Upper lobe of left lung (tissue), 4 donors: ENCODE results near the gene ATG9B.

Experiments used
- CTCF ChIP-seq, 6 experiments: fragments of 450-650 bp in 4 of 6; fragments of 200-600 bp in 2 of 6; sonication (generic) in 2 of 6; IDR thresholded peaks; one replicate each; pipeline ENCODE4 v1.5.1; 2016 to 2019; ENCODE audit warnings: antibody characterized with exemption in 6 of 6
- POLR2A ChIP-seq, 4 donors: fragments of 450-650 bp; IDR thresholded peaks; one replicate each; pipeline ENCODE4 v1.5.1; 2016 to 2017; ENCODE audit warnings: antibody characterized with exemption in 4 of 4, mild to moderate bottlenecking in 2 of 4

- TF ChIP-seq POLR2A (IDR thresholded peaks at IDR 0.05) (no peak), CTCF (IDR thresholded peaks at IDR 0.05) (no peak)
These were observed 22.6 kb upstream of the ATG9B start for GRCh38 chr7:151046603-151047573.
